ENCODE results near the gene PLCD3. TPM values are rescaled to one million over a fixed set of nuclear protein-coding genes. Genes with fewer than 3 reads are reported as not detected.

PLCD3 gene
- total RNA-seq, 1 donor from 2014 or later: 1.4 TPM

- CTCF ChIA-PET: interaction anchor here (0.6 to 1.6 kb wide), 2 partner anchors 13 to 87 kb away, joined by 3 to 5 read pairs; no protein-coding TSS in a partner anchor
- DNase-seq (no peak), ATAC-seq (ENCODE audit: low read depth) (no peak)
- H3K27ac Mint-ChIP-seq: peak overlapping the region; percentile 64
- H3K4me1 Mint-ChIP-seq: peaks cover 58% of the 10 kb centered on the region
- POLR2A ChIA-PET: interaction anchor here (0.5 to 1.4 kb wide), 12 partner anchors 12 to 715 kb away, joined by 3 to 16 read pairs (median 4); partner anchors contain the start of genes DCAKD, EFTUD2 and HEXIM2
- intact Hi-C loops (cut with micrococcal nuclease): loop anchor here (5.0 kb wide), 5 partner anchors 69 to 561 kb away; partner anchors contain the start of genes C1QL1, FZD2, GPATCH8 and PLCD3
- peak overlapping the region; percentile 100 for H3K4me3 Mint-ChIP-seq
- peaks cover 29% of the 10 kb centered on the region for H3K36me3 Mint-ChIP-seq (ENCODE audit: low read depth)
- no peaks in the 10 kb centered on the region for H3K9me3 Mint-ChIP-seq
- no peak for TF ChIP-seq CTCF (IDR thresholded peaks at IDR 0.05)
- H3K27me3 Mint-ChIP-seq: no peaks in the 10 kb centered on the region
These were observed 69.1 kb downstream of the PLCD3 start for GRCh38 chr17:45063198-45063597.

DNA sequence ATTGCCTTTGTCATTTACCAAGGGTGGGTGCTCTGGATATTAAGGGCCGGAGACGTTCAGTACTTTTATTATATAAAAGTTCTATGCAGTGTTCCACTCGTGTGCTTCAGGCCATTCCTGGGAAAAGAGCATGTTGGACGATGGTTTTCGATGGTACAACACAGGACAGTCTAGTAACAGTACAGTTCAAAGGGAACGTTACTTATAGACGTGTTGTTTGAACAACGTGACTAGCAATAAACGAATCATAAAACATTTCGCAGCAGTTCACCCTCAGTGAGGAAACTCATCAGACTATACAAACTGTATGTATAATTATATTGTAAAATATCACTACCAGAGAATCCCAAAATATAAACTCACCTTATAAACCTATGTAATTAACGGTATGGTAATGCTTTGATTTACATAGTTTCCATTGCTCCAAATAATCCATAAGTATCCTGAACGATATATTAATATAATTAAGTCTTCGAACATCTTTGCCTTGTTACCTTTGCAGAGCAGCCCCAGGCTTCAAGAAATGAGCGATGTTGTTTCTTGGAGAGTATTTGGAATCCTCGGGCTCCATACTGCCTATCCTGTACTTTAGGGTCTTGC is 70.6 kb downstream of the PLCD3 start:
- intact Hi-C loops (cut with micrococcal nuclease): loop anchor here (1.0 to 5.0 kb wide), 13 partner anchors 10 to 559 kb away; partner anchors contain the start of genes C1QL1, DCAKD, EFTUD2 and FZD2
- Mint-ChIP-seq H3K36me3 (ENCODE audit: low read depth) (peaks cover 17% of the 10 kb centered on the region), H3K9me3 (no peaks in the 10 kb centered on the region), H3K27ac (peak overlapping the region; percentile 100), H3K4me3 (peak overlapping the region; percentile 100), H3K27me3 (no peaks in the 10 kb centered on the region), H3K4me1 (peaks cover 50% of the 10 kb centered on the region)
- POLR2A ChIA-PET: interaction anchor here (0.6 to 2.2 kb wide), 21 partner anchors 11 to 714 kb away, joined by 3 to 46 read pairs (median 4); partner anchors contain the start of genes ACBD4, DCAKD, EFTUD2 and FMNL1
- ATAC-seq (ENCODE audit: low read depth): no peak
- DNase-seq: no peak
- no peak for TF ChIP-seq CTCF (IDR thresholded peaks at IDR 0.05)
- CTCF ChIA-PET: interaction anchor here (1.0 to 1.1 kb wide), 2 partner anchors 88 to 142 kb away, joined by 3 read pairs; no protein-coding TSS in a partner anchor

- peak; percentile 90 for ATAC-seq (ENCODE audit: low read depth)
- Mint-ChIP-seq H3K27me3 (no peaks in the 10 kb centered on the region), H3K4me3 (peak within 1 kb of the TSS; percentile 100), H3K9me3 (no peaks in the 10 kb centered on the region), H3K36me3 (ENCODE audit: low read depth) (peaks cover 17% of the 10 kb centered on the region), H3K27ac (peak within 1 kb of the TSS; percentile 100), H3K4me1 (peaks cover 50% of the 10 kb centered on the region)
- intact Hi-C loops (cut with micrococcal nuclease): loop anchor here (1.0 to 5.0 kb wide), 13 partner anchors 10 to 559 kb away; partner anchors contain the start of genes C1QL1, DCAKD, EFTUD2 and FZD2
- ChIA-PET POLR2A (interaction anchor here (0.6 to 2.2 kb wide), 25 partner anchors 10 to 843 kb away, joined by 3 to 46 read pairs (median 4); partner anchors contain the start of genes ACBD4, DCAKD, EFTUD2 and FMNL1), CTCF (interaction anchor here (1.0 to 1.1 kb wide), 2 partner anchors 89 to 141 kb away, joined by 3 read pairs; no protein-coding TSS in a partner anchor)
- DNase-seq: peak; percentile 86
- no peak for TF ChIP-seq CTCF (IDR thresholded peaks at IDR 0.05)
These were observed 71.3 kb downstream of the PLCD3 start, which contains the start of gene NMT1 for GRCh38 chr17:45060797-45061605. Gene NMT1 (plus strand): TSS chr17:45061317. CDS start chr17:45061330, 13 bp downstream.

DNA sequence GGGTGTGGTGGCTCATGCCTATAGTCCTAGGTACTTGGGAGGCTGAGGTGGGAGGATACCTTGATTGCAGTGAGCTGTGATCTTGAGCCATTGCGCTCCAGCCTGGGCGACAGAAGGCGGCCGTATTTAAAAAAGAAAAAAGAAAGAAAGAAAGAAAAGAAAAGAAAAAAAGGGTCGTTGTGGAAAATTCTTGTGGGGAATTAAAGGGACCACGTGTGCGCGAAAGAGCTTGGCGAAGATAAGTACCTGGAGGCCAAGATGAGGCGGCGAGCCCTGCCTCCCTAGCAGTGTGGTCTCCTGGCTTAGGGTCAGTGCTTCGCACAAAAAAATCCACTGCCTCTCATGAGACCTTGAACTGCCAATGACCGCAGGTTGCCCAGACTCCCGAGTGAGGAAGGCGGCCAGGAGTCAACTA is 71.9 kb downstream of the PLCD3 start:
- peak overlapping the region; percentile 100 for H3K27ac Mint-ChIP-seq
- intact Hi-C loops (cut with micrococcal nuclease): loop anchor here (2.0 to 5.0 kb wide), 7 partner anchors 18 to 558 kb away; partner anchors contain the start of genes C1QL1, FZD2, GPATCH8 and PLCD3
- TF ChIP-seq CTCF (IDR thresholded peaks at IDR 0.05): no peak
- peak overlapping the region; percentile 100 for H3K4me3 Mint-ChIP-seq
- no peaks in the 10 kb centered on the region for H3K9me3 Mint-ChIP-seq
- H3K4me1 Mint-ChIP-seq: peaks cover 50% of the 10 kb centered on the region
- ChIA-PET POLR2A (interaction anchor here (0.6 to 2.2 kb wide), 19 partner anchors 10 to 842 kb away, joined by 3 to 46 read pairs (median 4); partner anchors contain the start of genes ACBD4, DCAKD, EFTUD2 and FMNL1), CTCF (interaction anchor here (1.0 to 1.1 kb wide), 2 partner anchors 90 to 140 kb away, joined by 3 read pairs; no protein-coding TSS in a partner anchor)
- ATAC-seq (ENCODE audit: low read depth) (no peak), DNase-seq (no peak)
- peaks cover 15% of the 10 kb centered on the region for H3K36me3 Mint-ChIP-seq (ENCODE audit: low read depth)
- no peaks in the 10 kb centered on the region for H3K27me3 Mint-ChIP-seq

Other genes starting within 250 kb of the PLCD3 start
- gene EFTUD2, start 233.1 kb downstream of the PLCD3 start, total RNA-seq: 168 and 192 TPM in 2 replicates
- not detected in 2 replicates for gene GFAP, start 217.0 kb downstream of the PLCD3 start, total RNA-seq
- 0.49 and 1.7 TPM in 2 replicates for gene KIF18B, start 184.7 kb downstream of the PLCD3 start, total RNA-seq
- not detected in 2 replicates for gene C1QL1, start 164.2 kb downstream of the PLCD3 start, total RNA-seq
- gene DCAKD, start 80.9 kb downstream of the PLCD3 start, total RNA-seq: 12.9 and 15.6 TPM in 2 replicates
- gene NMT1, start 71.2 kb downstream of the PLCD3 start, total RNA-seq: 154 and 164 TPM in 2 replicates
- gene ACBD4, start 3.2 kb upstream of the PLCD3 start, total RNA-seq: 20.1 and 20.6 TPM in 2 replicates
- 19.5 and 21.5 TPM in 2 replicates for gene HEXIM1, start 16.0 kb upstream of the PLCD3 start, total RNA-seq
- gene HEXIM2, start 29.4 kb upstream of the PLCD3 start, total RNA-seq: 8.9 and 11.1 TPM in 2 replicates
- 310 and 351 TPM in 2 replicates for gene FMNL1, start 89.4 kb upstream of the PLCD3 start, total RNA-seq
- gene SPATA32, start 129.6 kb upstream of the PLCD3 start, total RNA-seq: 0.27 and 0.39 TPM in 2 replicates
- 81.2 and 88.6 TPM in 2 replicates for gene MAP3K14, start 184.5 kb upstream of the PLCD3 start, total RNA-seq